HG02938 (cell line): ENCODE data around the gene CYTIP.
"Not testable (repeated sequence)": the region's sequence is repeated elsewhere in the genome, so short reads cannot be mapped to it uniquely, and the experiment has no call there.

Source experiments
- ATAC-seq: cut with Tn5 transposase; IDR thresholded peaks from one replicate; pipeline ENCODE4 v1.9.1; 2021; ENCODE audit warnings: mild to moderate bottlenecking, moderate library complexity; ENCODE audit not compliant: unreplicated experiment

The CYTIP gene

DNA sequence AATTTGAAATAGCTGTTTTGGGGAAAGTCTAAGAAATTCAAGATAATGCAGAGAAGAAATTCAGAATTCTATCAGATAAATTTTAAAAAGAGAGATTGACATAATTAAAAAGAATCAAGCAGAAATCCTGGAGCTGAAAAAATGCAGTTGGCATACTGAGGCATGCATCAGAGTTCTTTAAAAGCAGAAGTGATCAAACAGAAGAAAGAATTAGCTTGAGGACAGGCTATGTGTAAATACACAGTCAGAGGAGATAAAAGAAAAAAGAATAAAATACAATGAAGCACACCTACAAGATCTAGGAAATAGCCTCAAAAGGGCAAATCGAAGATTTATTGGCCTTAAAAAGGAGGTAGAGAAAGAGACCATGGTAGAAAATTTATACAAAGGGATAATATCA is 57.1 kb downstream of the CYTIP start:
- no peak for ATAC-seq

- ATAC-seq, result no peak
Measured at GRCh38 chr2:157386247-157386646, 57.6 kb downstream of the CYTIP start.

DNA sequence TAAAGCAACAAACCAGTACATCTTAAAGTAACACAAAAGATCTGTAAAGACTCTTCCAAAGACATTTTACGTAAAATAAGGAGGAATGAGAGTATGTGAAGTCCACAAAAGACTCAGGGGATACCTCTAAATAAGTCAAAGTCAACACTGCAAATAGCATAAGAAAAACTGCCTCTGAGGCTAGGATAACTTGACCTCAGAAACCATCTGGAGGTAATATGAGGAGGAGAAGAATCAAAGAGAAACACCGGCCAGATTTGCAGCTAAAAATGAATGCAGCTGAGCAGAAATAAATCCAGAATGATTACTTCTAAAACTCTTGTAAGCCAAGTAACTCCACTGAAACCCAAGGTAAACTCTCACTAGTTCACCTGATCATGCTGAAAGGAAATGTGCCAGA is 66.0 kb downstream of the CYTIP start:
- no peak for ATAC-seq

DNA sequence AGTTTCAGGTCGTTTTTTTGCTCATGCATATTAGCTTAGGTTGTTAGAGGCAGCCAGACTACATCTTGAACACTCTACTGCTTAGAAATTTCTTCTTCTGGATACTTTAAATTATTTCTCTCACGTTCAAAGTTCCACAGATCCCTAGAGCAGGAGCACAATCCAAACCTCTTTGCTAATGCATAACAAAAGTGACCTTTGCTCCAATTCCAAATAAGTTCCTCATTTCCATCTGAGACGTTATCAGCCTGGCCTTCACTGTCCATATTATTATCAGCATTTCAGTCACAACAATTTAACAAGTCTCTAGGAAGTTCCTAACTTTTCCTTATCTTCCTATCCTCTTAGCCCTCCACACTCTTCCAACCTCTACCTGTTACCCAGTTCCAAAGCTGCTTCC is 67.8 kb downstream of the CYTIP start:
- ATAC-seq, result no peak

GRCh38 chr2:157375384-157375783 is 68.5 kb downstream of the CYTIP start:
- no peak for ATAC-seq

GRCh38 chr2:157368508-157368907 is 75.4 kb downstream of the CYTIP start:
- not testable (repeated sequence) for ATAC-seq

- no peak for ATAC-seq
Measured at GRCh38 chr2:157367704-157368103, 76.2 kb downstream of the CYTIP start.
